Measurements from ENCODE around the gene SKAP1.
"Not testable (repeated sequence)": the region's sequence is repeated elsewhere in the genome, so short reads cannot be mapped to it uniquely, and the experiment has no call there.

The SKAP1 gene

DNA sequence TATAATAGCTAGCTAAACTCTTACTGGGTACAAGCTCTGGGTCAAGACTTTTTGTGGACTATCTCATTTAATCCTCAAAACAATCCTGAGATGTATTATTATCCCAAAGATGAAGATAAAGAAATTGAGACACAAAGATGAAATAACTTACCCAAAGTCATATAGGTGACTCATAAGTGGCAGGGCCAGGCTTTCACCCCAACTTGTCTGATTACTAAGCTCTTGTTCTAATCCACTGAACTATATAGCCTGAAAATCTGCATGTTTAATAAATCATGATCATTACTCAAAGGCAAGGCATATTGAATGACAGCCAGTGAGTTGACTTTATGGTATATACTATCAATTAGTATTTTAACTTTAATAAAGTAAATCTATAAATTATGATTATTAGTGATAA is 77.4 kb downstream of the SKAP1 start:
- no peak for DNase-seq (ENCODE audit: extremely low read depth, low read depth)
- TF ChIP-seq, protein P1, sequence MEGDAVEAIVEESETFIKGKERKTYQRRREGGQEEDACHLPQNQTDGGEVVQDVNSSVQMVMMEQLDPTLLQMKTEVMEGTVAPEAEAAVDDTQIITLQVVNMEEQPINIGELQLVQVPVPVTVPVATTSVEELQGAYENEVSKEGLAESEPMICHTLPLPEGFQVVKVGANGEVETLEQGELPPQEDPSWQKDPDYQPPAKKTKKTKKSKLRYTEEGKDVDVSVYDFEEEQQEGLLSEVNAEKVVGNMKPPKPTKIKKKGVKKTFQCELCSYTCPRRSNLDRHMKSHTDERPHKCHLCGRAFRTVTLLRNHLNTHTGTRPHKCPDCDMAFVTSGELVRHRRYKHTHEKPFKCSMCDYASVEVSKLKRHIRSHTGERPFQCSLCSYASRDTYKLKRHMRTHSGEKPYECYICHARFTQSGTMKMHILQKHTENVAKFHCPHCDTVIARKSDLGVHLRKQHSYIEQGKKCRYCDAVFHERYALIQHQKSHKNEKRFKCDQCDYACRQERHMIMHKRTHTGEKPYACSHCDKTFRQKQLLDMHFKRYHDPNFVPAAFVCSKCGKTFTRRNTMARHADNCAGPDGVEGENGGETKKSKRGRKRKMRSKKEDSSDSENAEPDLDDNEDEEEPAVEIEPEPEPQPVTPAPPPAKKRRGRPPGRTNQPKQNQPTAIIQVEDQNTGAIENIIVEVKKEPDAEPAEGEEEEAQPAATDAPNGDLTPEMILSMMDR (IDR thresholded peaks at IDR 0.05; ENCODE audit: low read depth, low read length, missing control alignments) = no peak
- no peak overlapping the region for H3K4me3 ChIP-seq (replicated peaks; ENCODE audit: low read depth, low read length)

DNA sequence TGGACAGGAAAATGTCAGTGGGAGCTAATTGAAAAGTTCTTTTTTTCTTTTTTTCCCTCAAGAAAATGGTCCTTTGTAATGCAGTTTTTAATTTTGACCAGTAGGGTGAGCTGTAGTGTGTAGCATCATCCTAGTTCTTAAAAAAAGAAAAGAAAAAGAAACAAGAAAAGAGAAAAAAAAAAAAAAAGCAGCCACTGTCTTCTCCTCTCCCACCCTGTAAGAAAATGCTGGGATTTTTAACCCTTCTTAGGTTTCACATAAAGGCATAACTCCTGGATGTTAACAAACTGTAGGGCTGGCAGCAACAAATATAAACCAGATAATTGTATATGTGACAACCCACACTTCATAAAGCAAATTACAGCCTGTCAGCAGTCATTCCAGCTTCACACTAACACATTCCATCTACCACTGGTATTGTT is 78.1 kb downstream of the SKAP1 start:
- DNase-seq (ENCODE audit: extremely low read depth, low read depth) = peak; percentile 15
- TF ChIP-seq, protein P1 (IDR thresholded peaks at IDR 0.05; ENCODE audit: low read depth, low read length, missing control alignments) = peak; percentile 47
- H3K4me3 ChIP-seq (replicated peaks; ENCODE audit: low read depth, low read length) = no peak overlapping the region

DNA sequence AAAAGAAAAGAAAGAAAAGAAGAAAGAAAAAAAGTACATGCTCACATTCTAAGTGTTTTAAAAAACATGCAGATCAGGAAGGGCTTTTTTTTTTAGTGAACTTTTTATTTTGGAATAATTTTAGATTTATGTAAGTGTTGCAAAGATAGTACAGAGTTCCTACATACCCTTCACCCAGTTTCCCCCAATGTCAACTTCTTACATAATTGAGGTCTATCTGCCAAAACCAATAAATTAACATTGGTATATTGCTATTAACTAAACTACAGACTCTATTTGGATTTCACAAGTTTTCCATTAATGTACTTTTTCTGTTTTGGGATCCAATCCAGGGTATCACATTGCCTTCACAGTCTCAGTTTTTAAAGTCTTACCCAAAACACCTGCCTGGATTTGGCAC is 81.7 kb downstream of the SKAP1 start:
- no peak overlapping the region for H3K4me3 ChIP-seq (replicated peaks; ENCODE audit: low read depth, low read length)
- no peak for DNase-seq (ENCODE audit: extremely low read depth, low read depth)
- TF ChIP-seq, protein P1 (IDR thresholded peaks at IDR 0.05; ENCODE audit: low read depth, low read length, missing control alignments) = no peak

DNA sequence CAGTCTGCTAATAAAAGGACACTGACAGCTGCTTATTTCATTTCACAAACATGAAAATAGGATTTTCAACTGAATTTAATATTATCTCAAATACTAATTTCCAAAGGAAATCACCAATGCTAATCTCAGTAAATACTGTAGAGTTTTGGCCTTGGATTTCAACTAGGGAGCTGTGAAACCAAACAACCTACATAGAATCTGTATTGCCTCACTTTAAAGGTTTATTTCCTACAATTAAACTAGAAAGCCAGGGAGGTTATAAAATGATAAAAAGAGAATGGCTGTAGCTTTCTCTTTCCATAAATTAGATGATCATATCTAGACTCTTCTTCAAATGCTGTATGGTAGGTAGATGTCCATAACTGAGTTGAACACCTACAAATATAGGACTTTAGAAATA is 82.8 kb downstream of the SKAP1 start:
- H3K4me3 ChIP-seq (replicated peaks; ENCODE audit: low read depth, low read length) = no peak overlapping the region
- no peak for DNase-seq (ENCODE audit: extremely low read depth, low read depth)
- TF ChIP-seq, protein P1 (IDR thresholded peaks at IDR 0.05; ENCODE audit: low read depth, low read length, missing control alignments) = no peak

DNA sequence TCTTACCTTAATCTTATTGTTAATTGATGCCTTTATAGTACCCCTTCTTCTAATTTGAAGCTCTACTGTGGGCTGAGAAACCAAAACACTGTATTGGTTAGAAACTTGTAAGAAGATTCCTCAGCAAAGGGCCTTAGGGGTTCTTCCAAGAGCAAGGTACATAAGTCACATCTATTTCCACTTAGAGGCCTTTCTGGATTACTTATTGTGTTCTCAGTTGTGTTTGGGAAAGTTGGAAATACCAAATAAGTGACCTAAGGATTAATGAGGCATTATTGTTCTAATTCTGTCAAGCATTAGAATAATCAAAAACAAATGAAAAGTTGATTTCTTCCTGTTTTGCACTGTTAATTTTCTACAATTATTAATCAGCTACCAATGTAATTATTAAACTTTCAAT is 85.8 kb downstream of the SKAP1 start:
- TF ChIP-seq, protein P1 (IDR thresholded peaks at IDR 0.05; ENCODE audit: low read depth, low read length, missing control alignments) = no peak
- no peak for DNase-seq (ENCODE audit: extremely low read depth, low read depth)
- H3K4me3 ChIP-seq (replicated peaks; ENCODE audit: low read depth, low read length) = no peak overlapping the region

DNA sequence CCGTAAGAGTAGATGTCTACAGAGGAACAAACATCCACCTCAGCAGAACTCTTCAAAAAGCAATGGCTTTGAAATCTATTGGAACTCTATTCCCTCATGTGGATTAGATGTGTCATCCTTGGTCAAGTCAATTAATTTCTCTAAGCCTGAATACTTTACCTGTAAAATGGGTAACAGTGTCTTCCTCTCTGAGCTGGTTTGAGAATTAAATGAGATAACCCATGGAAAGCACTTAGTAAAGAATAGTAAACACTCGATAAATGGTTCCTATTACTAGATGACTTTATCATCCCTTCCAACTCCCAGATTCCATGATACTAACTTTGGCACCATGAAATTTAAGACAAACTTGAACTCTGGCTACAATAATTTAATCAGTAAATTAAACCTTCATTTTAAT is 89.1 kb downstream of the SKAP1 start:
- TF ChIP-seq, protein P1 (IDR thresholded peaks at IDR 0.05; ENCODE audit: low read depth, low read length, missing control alignments) = no peak
- DNase-seq (ENCODE audit: extremely low read depth, low read depth) = no peak
- no peak overlapping the region for H3K4me3 ChIP-seq (replicated peaks; ENCODE audit: low read depth, low read length)

DNA sequence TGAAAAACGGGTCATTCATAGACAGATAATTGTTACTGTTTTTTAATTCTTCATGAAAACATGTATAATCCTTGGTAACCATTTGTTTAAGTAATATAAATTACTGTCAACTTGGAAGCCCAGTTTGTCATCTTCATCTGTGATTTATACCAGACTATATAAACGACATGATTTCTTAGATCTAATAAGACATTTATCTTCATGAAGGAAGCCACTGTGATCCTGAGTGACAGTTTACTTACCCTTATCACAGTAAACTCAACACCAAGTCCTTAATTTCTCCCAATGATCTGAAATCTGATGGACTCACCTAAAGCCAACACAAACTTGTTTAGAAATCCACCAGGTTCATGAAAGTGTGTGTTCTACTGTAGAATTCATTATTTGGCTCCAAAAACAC is 91.3 kb downstream of the SKAP1 start:
- no peak overlapping the region for H3K4me3 ChIP-seq (replicated peaks; ENCODE audit: low read depth, low read length)
- TF ChIP-seq, protein P1 (IDR thresholded peaks at IDR 0.05; ENCODE audit: low read depth, low read length, missing control alignments) = no peak

DNA sequence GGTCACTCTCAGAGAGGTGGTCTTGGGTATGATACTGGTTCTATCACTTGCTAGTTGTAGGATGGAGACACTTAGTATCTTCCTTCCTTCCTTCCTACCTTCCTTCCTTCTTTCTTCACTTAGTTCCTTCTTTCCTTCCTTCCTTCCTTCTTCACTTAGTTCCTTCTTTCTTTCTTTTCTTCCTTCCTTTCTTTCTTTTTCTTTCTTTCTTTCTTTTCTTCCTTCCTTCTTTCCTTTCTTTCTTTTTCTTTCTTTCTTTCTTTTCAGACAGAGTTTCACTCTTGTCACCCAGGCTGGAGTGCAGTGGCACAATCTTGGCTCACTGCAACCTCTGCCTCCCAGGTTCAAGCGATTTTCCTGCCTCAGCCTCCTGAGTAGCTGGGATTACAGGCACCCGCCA is 92.1 kb downstream of the SKAP1 start:
- DNase-seq (ENCODE audit: extremely low read depth, low read depth); H3K4me3 ChIP-seq (replicated peaks; ENCODE audit: low read depth, low read length): not testable (repeated sequence)

More for the DNA sequence above, 91.3 kb downstream of the SKAP1 start:
- no peak for DNase-seq (ENCODE audit: extremely low read depth, low read depth)

Data from HFF-Myc (cell line).